HEK293T (cell line): Measurements from ENCODE around the gene ZNF593OS.

Experiments used
- CTBP1 ChIP-seq: fragments of 450-650 bp; IDR thresholded peaks from 2 replicates; pipeline ENCODE4 v1.6.1; 2016; ENCODE audit warnings: borderline replicate concordance
- ELF4 ChIP-seq: fragments of 450-650 bp; IDR thresholded peaks from 2 replicates; pipeline ENCODE4 v1.6.1; 2017; ENCODE audit warnings: antibody characterized with exemption
- FOXA1 ChIP-seq: fragments of 450-650 bp; IDR thresholded peaks from 2 replicates; pipeline ENCODE4 v1.6.1; 2016; ENCODE audit warnings: mild to moderate bottlenecking
- FOXK2 ChIP-seq: fragments of 450-650 bp; IDR thresholded peaks from 2 replicates; pipeline ENCODE4 v1.6.1; 2016; ENCODE audit warnings: mild to moderate bottlenecking
- FOXM1 ChIP-seq: fragments of 450-650 bp; IDR thresholded peaks from 2 replicates; pipeline ENCODE4 v1.6.1; 2017; ENCODE audit warnings: mild to moderate bottlenecking, borderline replicate concordance
- PKNOX1 ChIP-seq: fragments of 450-650 bp; IDR thresholded peaks from 2 replicates; pipeline ENCODE4 v1.6.1; 2016
- SP1 ChIP-seq: fragments of 450-650 bp; IDR thresholded peaks from 2 replicates; pipeline ENCODE4 v1.6.1; 2017
- TARDBP ChIP-seq: fragments of 450-650 bp; IDR thresholded peaks from 2 replicates; pipeline ENCODE4 v1.6.1; 2016

DNA sequence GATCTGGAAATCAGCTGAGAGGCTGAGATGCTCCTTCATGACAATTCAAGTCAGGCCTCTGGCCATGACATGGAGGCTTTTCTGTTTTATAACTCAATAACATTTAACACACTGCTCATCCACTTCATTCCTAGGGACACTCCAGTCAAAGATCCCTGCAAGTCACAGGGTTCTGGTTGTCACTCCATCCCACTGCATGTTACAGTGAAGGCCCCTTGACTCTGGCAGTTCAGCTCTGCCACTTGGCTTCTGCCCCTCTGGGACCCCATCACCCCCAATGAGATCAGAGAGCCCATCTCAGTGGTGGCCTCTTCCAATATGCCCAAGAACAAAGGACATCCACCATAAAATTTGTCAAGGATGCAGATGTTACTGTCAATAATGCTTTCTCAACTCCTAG, 22.7 kb downstream of the ZNF593OS start:
- TF ChIP-seq FOXM1 (no peak), SP1 (no peak), PKNOX1 (no peak), FOXA1 (no peak), CTBP1 (no peak), TARDBP (no peak), ELF4 (no peak), FOXK2 (no peak)
